ENCODE measurements around the gene CAMK2G. TPM values are rescaled to one million over a fixed set of nuclear protein-coding genes. Genes with fewer than 3 reads are reported as not detected.
"Not testable (repeated sequence)": the region's sequence is repeated elsewhere in the genome, so short reads cannot be mapped to it uniquely, and the experiment has no call there.

Gene CAMK2G
- total and polyA plus RNA-seq, 4 donors: 6.8 to 18.3 (median 9.9) TPM

- H3K36me3 ChIP-seq (ENCODE audit: control insufficient read depth in 4 of 4, insufficient read depth in 3 of 4, low read depth in 1 of 4, low read length in 3 of 4): no peaks in the 10 kb centered on the region
- no peak for DNase-seq (ENCODE audit: low spot score)
- no peak overlapping the region for H3K4me3 ChIP-seq (ENCODE audit: low read depth in 1 of 3, low read length in 3 of 3)
- WGBS: 90% methylated on average over 5 of the region's 5 CpGs
- H3K4me1 ChIP-seq (ENCODE audit: control insufficient read depth in 4 of 4, insufficient read depth in 4 of 4, low read length in 3 of 4): peaks cover 0 to 3% (median 1%) of the 10 kb centered on the region in 4 donors
- no peaks in the 10 kb centered on the region for H3K9me3 ChIP-seq (ENCODE audit: control insufficient read depth in 4 of 4, low read length in 3 of 4)
- H3K27ac ChIP-seq (ENCODE audit: low read depth in 1 of 2, low read length in 2 of 2): no peak overlapping the region
- no peaks in the 10 kb centered on the region for H3K27me3 ChIP-seq (ENCODE audit: control insufficient read depth in 4 of 4, insufficient read depth in 4 of 4, low read length in 3 of 4)
- TF ChIP-seq FOXA1 (IDR thresholded peaks at IDR 0.05) (no peak), HNF4A (conservative IDR thresholded peaks at IDR 0.05) (no peak), MAX (IDR thresholded peaks at IDR 0.05) (no peak), RAD21 (IDR thresholded peaks at IDR 0.05) (no peak), TAF1 (conservative IDR thresholded peaks at IDR 0.05) (no peak), REST (IDR thresholded peaks at IDR 0.05) (no peak), HNF4G (IDR thresholded peaks at IDR 0.05) (no peak), EGR1 (IDR thresholded peaks at IDR 0.05; ENCODE audit: low read depth in 2 of 2) (no peak), SP1 (IDR thresholded peaks at IDR 0.05) (no peak)
- no peak overlapping the region for H3K9ac ChIP-seq (ENCODE audit: low read depth in 1 of 2, low read length in 2 of 2)
Measured at GRCh38 chr10:73890261-73890660, 15.9 kb upstream of the CAMK2G start.

GRCh38 chr10:73889416-73889815 is 15.1 kb upstream of the CAMK2G start:
- H3K4me1 ChIP-seq (ENCODE audit: control insufficient read depth in 4 of 4, insufficient read depth in 4 of 4, low read length in 3 of 4); H3K4me3 ChIP-seq (ENCODE audit: low read depth in 1 of 3, low read length in 3 of 3); H3K9me3 ChIP-seq (ENCODE audit: control insufficient read depth in 4 of 4, low read length in 3 of 4); H3K9ac ChIP-seq (ENCODE audit: low read depth in 1 of 2, low read length in 2 of 2); H3K27me3 ChIP-seq (ENCODE audit: control insufficient read depth in 4 of 4, insufficient read depth in 4 of 4, low read length in 3 of 4); H3K36me3 ChIP-seq (ENCODE audit: control insufficient read depth in 4 of 4, insufficient read depth in 3 of 4, low read depth in 1 of 4, low read length in 3 of 4); H3K27ac ChIP-seq (ENCODE audit: low read depth in 1 of 2, low read length in 2 of 2); DNase-seq (ENCODE audit: low spot score): not testable (repeated sequence)
- WGBS: 94% methylated on average over 3 of the region's 3 CpGs

GRCh38 chr10:73889014-73889413 is 14.7 kb upstream of the CAMK2G start:
- TF ChIP-seq MAX (IDR thresholded peaks at IDR 0.05) (no peak), RAD21 (IDR thresholded peaks at IDR 0.05) (no peak), SP1 (IDR thresholded peaks at IDR 0.05) (no peak), HNF4G (IDR thresholded peaks at IDR 0.05) (no peak), YY1 (IDR thresholded peaks at IDR 0.05) (no peak)
- Histone ChIP-seq H3K9me3 (ENCODE audit: control insufficient read depth in 4 of 4, low read length in 3 of 4) (no peaks in the 10 kb centered on the region), H3K27ac (ENCODE audit: low read depth in 1 of 2, low read length in 2 of 2) (no peak overlapping the region), H3K4me1 (ENCODE audit: control insufficient read depth in 4 of 4, insufficient read depth in 4 of 4, low read length in 3 of 4) (peaks cover 0 to 3% (median 1%) of the 10 kb centered on the region in 4 donors), H3K9ac (ENCODE audit: low read depth in 1 of 2, low read length in 2 of 2) (no peak overlapping the region), H3K4me3 (ENCODE audit: low read depth in 1 of 3, low read length in 3 of 3) (no peak overlapping the region), H3K27me3 (ENCODE audit: control insufficient read depth in 4 of 4, insufficient read depth in 4 of 4, low read length in 3 of 4) (no peaks in the 10 kb centered on the region), H3K36me3 (ENCODE audit: control insufficient read depth in 4 of 4, insufficient read depth in 3 of 4, low read depth in 1 of 4, low read length in 3 of 4) (no peaks in the 10 kb centered on the region)
- DNase-seq (ENCODE audit: low spot score): no peak
- 73% methylated on average over 7 of the region's 7 CpGs for WGBS

- no peaks in the 10 kb centered on the region for H3K9me3 ChIP-seq (ENCODE audit: control insufficient read depth in 4 of 4, low read length in 3 of 4)
- peaks cover 0 to 3% (median 1%) of the 10 kb centered on the region in 4 donors for H3K4me1 ChIP-seq (ENCODE audit: control insufficient read depth in 4 of 4, insufficient read depth in 4 of 4, low read length in 3 of 4)
- 92% methylated on average over 5 of the region's 5 CpGs for WGBS
- TF ChIP-seq ZBTB33 (IDR thresholded peaks at IDR 0.05): no peak
- TF ChIP-seq GABPA (IDR thresholded peaks at IDR 0.05 in 1 of 2, conservative IDR thresholded peaks at IDR 0.05 in 1 of 2): no peak
- TF ChIP-seq EGR1 (IDR thresholded peaks at IDR 0.05; ENCODE audit: low read depth in 2 of 2): no peak
- no peak for TF ChIP-seq YY1 (IDR thresholded peaks at IDR 0.05)
- TF ChIP-seq FOXA1 (IDR thresholded peaks at IDR 0.05): no peak
- TF ChIP-seq RAD21 (IDR thresholded peaks at IDR 0.05): no peak
- TF ChIP-seq HNF4A (conservative IDR thresholded peaks at IDR 0.05): no peak
- H3K4me3 ChIP-seq (ENCODE audit: low read depth in 1 of 3, low read length in 3 of 3): no peak overlapping the region
- H3K36me3 ChIP-seq (ENCODE audit: control insufficient read depth in 4 of 4, insufficient read depth in 3 of 4, low read depth in 1 of 4, low read length in 3 of 4): no peaks in the 10 kb centered on the region
- H3K27me3 ChIP-seq (ENCODE audit: control insufficient read depth in 4 of 4, insufficient read depth in 4 of 4, low read length in 3 of 4): no peaks in the 10 kb centered on the region
- H3K27ac ChIP-seq (ENCODE audit: low read depth in 1 of 2, low read length in 2 of 2): no peak overlapping the region
- H3K9ac ChIP-seq (ENCODE audit: low read depth in 1 of 2, low read length in 2 of 2): peak overlapping the region in 1 of 2 donors; percentile 9
- no peak for DNase-seq (ENCODE audit: low spot score)
Measured at GRCh38 chr10:73888514-73888913, 14.2 kb upstream of the CAMK2G start.
